ENCODE results near the gene ZNF674.

GRCh38 chrX:46569621-46570020 lies 24.4 kb upstream of the ZNF674 start:
- no peak for TF ChIP-seq CTCF (conservative IDR thresholded peaks at IDR 0.05; ENCODE audit: low read depth, low read length)
- TF ChIP-seq EZH2 (IDR thresholded peaks at IDR 0.05; ENCODE audit: borderline replicate concordance, low read depth, low read length, poor library complexity, severe bottlenecking), result no peak
